Measurements from ENCODE around the gene LRRC8A.

- TF ChIP-seq, protein P1, sequence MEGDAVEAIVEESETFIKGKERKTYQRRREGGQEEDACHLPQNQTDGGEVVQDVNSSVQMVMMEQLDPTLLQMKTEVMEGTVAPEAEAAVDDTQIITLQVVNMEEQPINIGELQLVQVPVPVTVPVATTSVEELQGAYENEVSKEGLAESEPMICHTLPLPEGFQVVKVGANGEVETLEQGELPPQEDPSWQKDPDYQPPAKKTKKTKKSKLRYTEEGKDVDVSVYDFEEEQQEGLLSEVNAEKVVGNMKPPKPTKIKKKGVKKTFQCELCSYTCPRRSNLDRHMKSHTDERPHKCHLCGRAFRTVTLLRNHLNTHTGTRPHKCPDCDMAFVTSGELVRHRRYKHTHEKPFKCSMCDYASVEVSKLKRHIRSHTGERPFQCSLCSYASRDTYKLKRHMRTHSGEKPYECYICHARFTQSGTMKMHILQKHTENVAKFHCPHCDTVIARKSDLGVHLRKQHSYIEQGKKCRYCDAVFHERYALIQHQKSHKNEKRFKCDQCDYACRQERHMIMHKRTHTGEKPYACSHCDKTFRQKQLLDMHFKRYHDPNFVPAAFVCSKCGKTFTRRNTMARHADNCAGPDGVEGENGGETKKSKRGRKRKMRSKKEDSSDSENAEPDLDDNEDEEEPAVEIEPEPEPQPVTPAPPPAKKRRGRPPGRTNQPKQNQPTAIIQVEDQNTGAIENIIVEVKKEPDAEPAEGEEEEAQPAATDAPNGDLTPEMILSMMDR (IDR thresholded peaks at IDR 0.05; ENCODE audit: control extremely low read depth in 1 of 3, insufficient read depth in 1 of 3, low read depth in 1 of 3, low read length in 3 of 3): no peak
- TF ChIP-seq ZNF274 (IDR thresholded peaks at IDR 0.05; ENCODE audit: borderline replicate concordance, extremely low read depth, low read length): no peak
Measured at GRCh38 chr9:128901379-128901778, 19.4 kb downstream of the LRRC8A start.
